HK-2 (cell line): ENCODE data around the gene NPHP4.
"Not testable (repeated sequence)": the region's sequence is repeated elsewhere in the genome, so short reads cannot be mapped to it uniquely, and the experiment has no call there.

Experiments
- DNase-seq: peaks from one replicate; pipeline ENCODE4 v3.0.0-alpha.2; 2018; ENCODE audit not compliant: unreplicated experiment

The NPHP4 gene

GRCh38 chr1:5911871-5912271 lies 80.4 kb downstream of the NPHP4 start:
- no peak for DNase-seq

- no peak for DNase-seq
Measured at GRCh38 chr1:5911157-5911556, 81.1 kb downstream of the NPHP4 start.

- DNase-seq, result no peak
Measured at GRCh38 chr1:5910666-5911065, 81.6 kb downstream of the NPHP4 start.

- DNase-seq, result no peak
Measured at GRCh38 chr1:5910276-5910620, 82.0 kb downstream of the NPHP4 start.

- no peak for DNase-seq
Measured at GRCh38 chr1:5909576-5910275, 82.5 kb downstream of the NPHP4 start.

- no peak for DNase-seq
Measured at GRCh38 chr1:5908461-5909375, 83.5 kb downstream of the NPHP4 start.

- DNase-seq, result no peak
Measured at GRCh38 chr1:5907966-5908365, 84.3 kb downstream of the NPHP4 start.

GRCh38 chr1:5907386-5907785 lies 84.8 kb downstream of the NPHP4 start:
- DNase-seq, result no peak

- DNase-seq, result no peak
Measured at GRCh38 chr1:5906966-5907365, 85.3 kb downstream of the NPHP4 start.

GRCh38 chr1:5906116-5906515 lies 86.1 kb downstream of the NPHP4 start:
- no peak for DNase-seq

- no peak for DNase-seq
Measured at GRCh38 chr1:5905436-5905835, 86.8 kb downstream of the NPHP4 start.

- no peak for DNase-seq
Measured at GRCh38 chr1:5904551-5904950, 87.7 kb downstream of the NPHP4 start.

GRCh38 chr1:5903680-5904079 lies 88.5 kb downstream of the NPHP4 start:
- no peak for DNase-seq

- no peak for DNase-seq
Measured at GRCh38 chr1:5903031-5903430, 89.2 kb downstream of the NPHP4 start.

- DNase-seq, result no peak
Measured at GRCh38 chr1:5901841-5902240, 90.4 kb downstream of the NPHP4 start.

GRCh38 chr1:5901150-5901549 lies 91.1 kb downstream of the NPHP4 start:
- no peak for DNase-seq

GRCh38 chr1:5898266-5898665 lies 94.0 kb downstream of the NPHP4 start:
- DNase-seq, result no peak

- no peak for DNase-seq
Measured at GRCh38 chr1:5896706-5897660, 95.2 kb downstream of the NPHP4 start.

GRCh38 chr1:5895446-5896406 lies 96.5 kb downstream of the NPHP4 start:
- DNase-seq, result no peak

- not testable (repeated sequence) for DNase-seq
Measured at GRCh38 chr1:5893699-5894278, 98.4 kb downstream of the NPHP4 start.

GRCh38 chr1:5892329-5892728 lies 99.9 kb downstream of the NPHP4 start:
- DNase-seq, result no peak
